ENCODE measurements around the gene KIAA1217. TPM values are rescaled to one million over a fixed set of nuclear protein-coding genes. Genes with fewer than 3 reads are reported as not detected.

KIAA1217 gene
- total RNA-seq, 1 experiment from 2014 or later = 7.8 TPM

DNA sequence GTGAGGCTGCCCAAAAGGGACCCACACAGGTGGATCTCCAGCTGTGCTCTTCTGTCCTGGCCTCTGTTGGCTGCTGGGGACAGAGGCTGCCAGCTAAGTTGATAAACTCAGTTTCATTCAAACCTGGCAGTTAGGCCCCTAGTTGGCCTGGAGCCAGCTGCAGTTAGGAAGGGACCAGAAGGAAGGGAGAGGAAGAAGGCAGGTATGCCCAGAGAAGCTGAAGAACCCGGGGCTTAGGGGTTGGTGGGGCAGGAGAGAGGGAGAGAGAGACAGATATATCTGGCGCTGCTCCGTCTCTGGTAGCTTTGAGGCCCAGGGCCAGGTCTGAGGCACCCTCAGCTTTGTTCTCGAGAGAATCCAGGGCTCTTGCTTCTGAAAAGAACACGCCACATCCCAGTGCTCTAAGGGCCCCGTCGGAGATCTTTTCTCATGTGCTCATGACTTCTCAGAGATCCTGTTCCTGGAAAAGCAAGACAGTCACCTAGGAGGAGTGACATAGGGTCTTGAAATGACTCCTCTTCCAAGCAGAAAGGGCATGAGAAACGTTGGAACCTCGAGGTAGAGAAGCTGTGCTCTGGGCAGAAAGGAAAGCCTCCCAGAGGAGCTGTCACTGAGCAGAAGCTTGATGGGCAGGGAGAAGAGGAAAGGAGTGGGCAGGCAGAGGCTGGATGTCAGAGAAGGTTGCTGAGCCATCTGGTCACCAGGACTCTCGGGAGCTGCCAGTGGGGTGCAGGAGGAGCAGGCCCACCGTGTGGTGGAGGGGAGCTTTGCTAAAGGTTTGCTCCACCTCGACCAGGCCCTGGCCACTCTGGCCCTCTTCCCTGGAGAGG lies 361.1 kb downstream of the KIAA1217 start:
- no peaks in the 10 kb centered on the region for H4K20me1 ChIP-seq (ENCODE audit: insufficient read depth)
- DNase-seq (ENCODE audit: low read depth, low spot score) = no peak
- no peak for TF ChIP-seq CBX3 (IDR thresholded peaks at IDR 0.05; ENCODE audit: low read depth)
- TF ChIP-seq ATF3 (IDR thresholded peaks at IDR 0.05) = no peak
- no peak for TF ChIP-seq SP1 (IDR thresholded peaks at IDR 0.05; ENCODE audit: low read depth)
- TF ChIP-seq REST (IDR thresholded peaks at IDR 0.05; ENCODE audit: low read depth) = no peak
- no peak for TF ChIP-seq POLR2AphosphoS5 (IDR thresholded peaks at IDR 0.05; ENCODE audit: low read depth, low read length)
- no peak for TF ChIP-seq EGR1 (IDR thresholded peaks at IDR 0.05; ENCODE audit: low read depth)
- no peak for TF ChIP-seq RAD21 (IDR thresholded peaks at IDR 0.05; ENCODE audit: low read depth)
- TF ChIP-seq ELF1 (IDR thresholded peaks at IDR 0.05; ENCODE audit: borderline replicate concordance, low read depth) = no peak
- TF ChIP-seq ZBTB33 (IDR thresholded peaks at IDR 0.05; ENCODE audit: extremely low read depth, insufficient replicate concordance, low read length) = no peak
- no peak for TF ChIP-seq ZFX (IDR thresholded peaks at IDR 0.05)
- no peak for ATAC-seq
- H3K9ac ChIP-seq (ENCODE audit: low read length) = no peak overlapping the region
- no peaks in the 10 kb centered on the region for H3K4me1 ChIP-seq (ENCODE audit: control insufficient read depth in 1 of 2, insufficient read depth in 2 of 2, low read length in 2 of 2)
- ChIA-PET RAD21 (ENCODE audit: low non-redundant PET in 1 of 2, low total read pairs in 2 of 2, uncharacterized antibody in 2 of 2, unreplicated experiment in 2 of 2) (no interaction called here), POLR2A (no interaction called here), CTCF (no interaction called here)
- no peak overlapping the region for H3K4me2 ChIP-seq (ENCODE audit: low read length)
- intact Hi-C loops (cut with micrococcal nuclease) = no loop called here
- no peak overlapping the region for H3K27ac ChIP-seq (ENCODE audit: low read depth, low read length)
- H3K9me2 ChIP-seq (ENCODE audit: insufficient read depth) = no peaks in the 10 kb centered on the region
- H3K4me3 ChIP-seq (replicated peaks in 1 of 2; ENCODE audit: low read depth in 1 of 2, low read length in 2 of 2) = no peak overlapping the region
- no peaks in the 10 kb centered on the region for H3K79me2 ChIP-seq (ENCODE audit: insufficient read depth, low read length)
- H3K27me3 ChIP-seq (ENCODE audit: insufficient read depth, low read length) = 0 out of 2 replicates have a peak, but pooled peaks cover under 1% of the 10 kb centered on the region
- no TSS peak for BruUV-seq (replicated peaks)
- H3K36me3 ChIP-seq (ENCODE audit: control insufficient read depth in 1 of 2, insufficient read depth in 2 of 2, low read length in 2 of 2) = no peaks in the 10 kb centered on the region
- no peak overlapping the region for H2AFZ ChIP-seq (ENCODE audit: low read depth, low read length, poor library complexity, severe bottlenecking)
- H3K9me3 ChIP-seq (ENCODE audit: control insufficient read depth in 1 of 2, insufficient read depth in 1 of 2, low read depth in 1 of 2, low read length in 2 of 2) = no peaks in the 10 kb centered on the region
